NCI-H1092 (cell line): ENCODE data around the gene SLC16A1.

Experiments used
- DNase-seq: peaks from one replicate; lab custom pipeline; 2025; lab: John Stamatoyannopoulos, UW

The SLC16A1 gene

GRCh38 chr1:112882271-112882744 lies 73.7 kb downstream of the SLC16A1 start:
- DNase-seq, result no peak

GRCh38 chr1:112881742-112882127 lies 74.3 kb downstream of the SLC16A1 start:
- DNase-seq, result no peak

GRCh38 chr1:112879834-112880233 lies 76.2 kb downstream of the SLC16A1 start:
- no peak for DNase-seq

GRCh38 chr1:112878321-112878720 lies 77.7 kb downstream of the SLC16A1 start:
- DNase-seq, result no peak

- DNase-seq, result no peak
Observed at GRCh38 chr1:112877750-112878149, 78.2 kb downstream of the SLC16A1 start.

GRCh38 chr1:112876315-112876714 lies 79.7 kb downstream of the SLC16A1 start:
- DNase-seq, result no peak

- no peak for DNase-seq
Observed at GRCh38 chr1:112872551-112872962, 83.4 kb downstream of the SLC16A1 start.

- DNase-seq, result no peak
Observed at GRCh38 chr1:112870887-112871646, 84.9 kb downstream of the SLC16A1 start.

GRCh38 chr1:112869895-112870294 lies 86.1 kb downstream of the SLC16A1 start:
- no peak for DNase-seq

- no peak for DNase-seq
Observed at GRCh38 chr1:112868191-112868590, 87.8 kb downstream of the SLC16A1 start.

- no peak for DNase-seq
Observed at GRCh38 chr1:112866981-112867380, 89.0 kb downstream of the SLC16A1 start.

- DNase-seq, result no peak
Observed at GRCh38 chr1:112866151-112866550, 89.8 kb downstream of the SLC16A1 start.

GRCh38 chr1:112862753-112863426 lies 93.1 kb downstream of the SLC16A1 start:
- no peak for DNase-seq
